ENCODE measurements around the gene TAF11L8.
"Not testable (repeated sequence)": the region's sequence is repeated elsewhere in the genome, so short reads cannot be mapped to it uniquely, and the experiment has no call there.

The TAF11L8 gene

DNA sequence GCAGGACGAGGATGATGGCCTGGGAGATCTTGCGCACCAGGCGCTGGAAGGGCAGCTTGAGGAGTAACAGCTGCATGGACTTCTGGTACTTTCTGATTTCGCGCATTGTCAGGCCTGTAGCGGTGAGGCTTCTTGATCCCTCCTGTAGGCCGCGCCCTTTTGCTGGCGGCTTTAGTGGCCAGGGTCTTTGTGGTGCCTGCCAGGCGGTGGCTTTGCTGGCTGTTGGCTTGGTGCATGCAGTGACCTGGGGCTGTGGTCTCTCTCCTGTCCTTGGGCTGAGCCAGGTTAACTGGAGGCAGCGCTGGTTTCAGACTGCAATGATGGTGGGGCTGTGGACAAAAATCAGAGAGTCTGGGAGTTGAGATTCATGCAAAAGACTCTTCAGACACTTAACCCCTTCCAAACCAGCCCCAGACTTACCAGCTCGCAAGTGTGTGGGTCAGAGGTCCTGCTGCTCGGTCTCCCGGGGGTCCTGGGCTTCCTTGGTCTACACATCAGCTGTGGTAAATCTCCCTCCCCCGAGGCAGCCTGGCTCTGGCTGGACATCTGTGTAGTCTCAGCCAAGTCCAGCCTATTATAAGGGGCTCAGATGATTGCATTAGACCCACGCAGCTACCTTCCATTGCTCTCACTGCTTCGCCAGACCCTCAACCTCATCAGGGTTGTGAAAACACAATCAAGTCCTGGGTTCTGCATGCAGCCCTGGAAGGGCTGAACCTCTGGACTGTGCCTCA, 24.3 kb upstream of the TAF11L8 start:
- Histone ChIP-seq H3K9ac (no peak overlapping the region), H3K36me3 (ENCODE audit: control insufficient read depth, insufficient read depth, low read length) (no peaks in the 10 kb centered on the region), H3K4me3 (ENCODE audit: low read depth, low read length) (no peak overlapping the region), H3K4me2 (ENCODE audit: low read length) (no peak overlapping the region), H3K79me2 (no peaks in the 10 kb centered on the region), H3K27me3 (ENCODE audit: control insufficient read depth, insufficient read depth, low read length) (no peaks in the 10 kb centered on the region), H3K27ac (no peak overlapping the region), H3K9me3 (ENCODE audit: control insufficient read depth, low read length) (no peaks in the 10 kb centered on the region), H3K4me1 (no peaks in the 10 kb centered on the region), H2AFZ (no peak overlapping the region)
- TF ChIP-seq, protein P1, sequence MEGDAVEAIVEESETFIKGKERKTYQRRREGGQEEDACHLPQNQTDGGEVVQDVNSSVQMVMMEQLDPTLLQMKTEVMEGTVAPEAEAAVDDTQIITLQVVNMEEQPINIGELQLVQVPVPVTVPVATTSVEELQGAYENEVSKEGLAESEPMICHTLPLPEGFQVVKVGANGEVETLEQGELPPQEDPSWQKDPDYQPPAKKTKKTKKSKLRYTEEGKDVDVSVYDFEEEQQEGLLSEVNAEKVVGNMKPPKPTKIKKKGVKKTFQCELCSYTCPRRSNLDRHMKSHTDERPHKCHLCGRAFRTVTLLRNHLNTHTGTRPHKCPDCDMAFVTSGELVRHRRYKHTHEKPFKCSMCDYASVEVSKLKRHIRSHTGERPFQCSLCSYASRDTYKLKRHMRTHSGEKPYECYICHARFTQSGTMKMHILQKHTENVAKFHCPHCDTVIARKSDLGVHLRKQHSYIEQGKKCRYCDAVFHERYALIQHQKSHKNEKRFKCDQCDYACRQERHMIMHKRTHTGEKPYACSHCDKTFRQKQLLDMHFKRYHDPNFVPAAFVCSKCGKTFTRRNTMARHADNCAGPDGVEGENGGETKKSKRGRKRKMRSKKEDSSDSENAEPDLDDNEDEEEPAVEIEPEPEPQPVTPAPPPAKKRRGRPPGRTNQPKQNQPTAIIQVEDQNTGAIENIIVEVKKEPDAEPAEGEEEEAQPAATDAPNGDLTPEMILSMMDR (IDR thresholded peaks at IDR 0.05) = no peak

DNA sequence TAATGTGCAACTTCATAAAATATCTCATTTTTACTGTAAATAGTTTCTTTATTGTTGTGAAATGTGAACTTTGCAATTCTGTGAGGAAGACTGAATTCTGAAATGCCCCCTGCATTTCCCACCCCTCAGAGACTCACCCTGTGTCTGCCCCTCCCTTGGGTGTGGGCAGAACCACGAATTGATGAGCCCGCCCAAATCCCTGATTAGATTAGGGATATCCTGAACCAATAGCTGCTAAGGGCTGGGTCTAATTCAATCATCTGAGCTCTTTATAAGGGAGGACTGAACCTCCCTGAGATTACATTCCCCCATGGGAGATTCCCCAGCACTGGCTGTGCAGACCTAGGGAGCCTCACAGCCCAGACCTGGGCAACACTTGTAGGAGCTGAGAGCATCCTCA, 19.3 kb upstream of the TAF11L8 start, which contains the start of gene TAF11L12:
Gene TAF11L12, plus strand, starts transcription at position 301 of the 400 bp plus-strand sequence.
- not testable (repeated sequence) for H3K27ac ChIP-seq; H3K4me2 ChIP-seq (ENCODE audit: low read length); H3K4me3 ChIP-seq (ENCODE audit: low read depth, low read length); H3K4me1 ChIP-seq; H3K36me3 ChIP-seq (ENCODE audit: control insufficient read depth, insufficient read depth, low read length); H3K79me2 ChIP-seq; H3K9ac ChIP-seq; H3K9me3 ChIP-seq (ENCODE audit: control insufficient read depth, low read length); H2AFZ ChIP-seq; H3K27me3 ChIP-seq (ENCODE audit: control insufficient read depth, insufficient read depth, low read length)

DNA sequence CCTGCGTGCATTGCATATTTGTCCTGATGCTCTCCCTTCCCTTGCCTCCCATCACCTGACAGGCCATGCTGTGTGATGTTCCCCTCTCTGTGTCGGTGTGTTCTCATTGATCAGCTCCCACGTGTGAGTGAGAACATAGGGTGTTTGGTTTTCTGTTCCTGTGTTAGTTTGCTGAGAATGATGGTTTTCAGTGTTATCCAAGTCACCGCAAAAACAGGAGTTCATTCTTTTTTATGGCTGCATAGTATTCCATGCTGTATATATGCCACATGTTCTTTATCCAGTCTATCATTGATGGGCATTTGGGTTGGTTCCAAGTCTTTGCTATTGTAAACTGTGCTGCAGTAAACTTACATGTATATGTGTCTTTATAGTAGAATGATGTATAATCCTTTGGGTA, 16.7 kb upstream of the TAF11L8 start:
- H3K4me2 ChIP-seq (ENCODE audit: low read length); H3K36me3 ChIP-seq (ENCODE audit: control insufficient read depth, insufficient read depth, low read length); H3K9ac ChIP-seq; H3K27ac ChIP-seq; H3K4me3 ChIP-seq (ENCODE audit: low read depth, low read length); H3K4me1 ChIP-seq; H3K9me3 ChIP-seq (ENCODE audit: control insufficient read depth, low read length); H3K27me3 ChIP-seq (ENCODE audit: control insufficient read depth, insufficient read depth, low read length); H2AFZ ChIP-seq; H3K79me2 ChIP-seq: not testable (repeated sequence)

DNA sequence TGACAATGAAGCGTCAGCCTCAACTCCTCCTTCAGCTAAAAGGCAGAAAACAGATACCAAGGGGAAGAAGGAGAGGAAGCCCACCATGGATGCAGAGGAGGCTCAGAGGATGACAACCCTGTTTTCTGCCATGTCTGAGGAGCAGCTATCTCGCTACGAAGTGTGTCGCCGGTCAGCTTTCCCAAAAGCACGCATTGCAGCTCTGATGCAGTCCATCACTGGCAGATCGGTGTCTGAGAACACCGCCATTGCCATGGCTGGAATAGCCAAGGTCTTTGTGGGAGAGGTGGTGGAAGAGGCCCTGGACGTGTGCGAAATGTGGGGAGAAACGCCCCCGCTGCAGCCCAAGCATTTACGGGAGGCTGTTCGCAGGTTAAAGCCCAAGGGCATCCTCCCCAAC, 14.2 kb upstream of the TAF11L8 start:
- Histone ChIP-seq H2AFZ (no peak overlapping the region), H3K27me3 (ENCODE audit: control insufficient read depth, insufficient read depth, low read length) (no peaks in the 10 kb centered on the region), H3K9ac (no peak overlapping the region), H3K79me2 (no peaks in the 10 kb centered on the region), H3K4me2 (ENCODE audit: low read length) (no peak overlapping the region), H3K9me3 (ENCODE audit: control insufficient read depth, low read length) (no peaks in the 10 kb centered on the region), H3K27ac (no peak overlapping the region), H3K36me3 (ENCODE audit: control insufficient read depth, insufficient read depth, low read length) (no peaks in the 10 kb centered on the region), H3K4me1 (no peaks in the 10 kb centered on the region), H3K4me3 (ENCODE audit: low read depth, low read length) (no peak overlapping the region)
- TF ChIP-seq, protein P1 (IDR thresholded peaks at IDR 0.05) = no peak

DNA sequence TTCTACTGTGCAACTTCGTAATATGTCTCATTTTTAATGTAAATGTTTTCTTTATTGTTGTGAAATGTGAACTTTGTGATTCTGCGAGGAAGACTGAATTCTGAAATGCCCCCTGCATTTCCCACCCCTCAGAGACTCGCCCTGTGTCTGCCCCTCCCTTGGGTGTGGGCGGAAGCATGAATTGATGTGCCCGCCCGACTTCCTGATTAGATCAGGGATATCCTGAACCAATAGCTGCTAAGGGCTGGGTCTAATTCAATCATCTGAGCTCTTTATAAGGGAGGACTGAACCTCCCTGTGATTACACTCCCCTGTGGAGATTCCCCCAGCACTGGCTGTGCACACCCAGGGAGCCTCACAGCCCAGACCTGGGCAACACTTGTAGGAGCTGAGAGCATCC, 13.1 kb upstream of the TAF11L8 start, which contains the start of gene TAF11L11:
Gene TAF11L11, plus strand, starts transcription at position 304 of the 400 bp plus-strand sequence.
- not testable (repeated sequence) for H3K36me3 ChIP-seq (ENCODE audit: control insufficient read depth, insufficient read depth, low read length); H2AFZ ChIP-seq; H3K27ac ChIP-seq; H3K4me3 ChIP-seq (ENCODE audit: low read depth, low read length); H3K79me2 ChIP-seq; H3K9ac ChIP-seq; H3K4me2 ChIP-seq (ENCODE audit: low read length); H3K27me3 ChIP-seq (ENCODE audit: control insufficient read depth, insufficient read depth, low read length); H3K4me1 ChIP-seq; H3K9me3 ChIP-seq (ENCODE audit: control insufficient read depth, low read length)

DNA sequence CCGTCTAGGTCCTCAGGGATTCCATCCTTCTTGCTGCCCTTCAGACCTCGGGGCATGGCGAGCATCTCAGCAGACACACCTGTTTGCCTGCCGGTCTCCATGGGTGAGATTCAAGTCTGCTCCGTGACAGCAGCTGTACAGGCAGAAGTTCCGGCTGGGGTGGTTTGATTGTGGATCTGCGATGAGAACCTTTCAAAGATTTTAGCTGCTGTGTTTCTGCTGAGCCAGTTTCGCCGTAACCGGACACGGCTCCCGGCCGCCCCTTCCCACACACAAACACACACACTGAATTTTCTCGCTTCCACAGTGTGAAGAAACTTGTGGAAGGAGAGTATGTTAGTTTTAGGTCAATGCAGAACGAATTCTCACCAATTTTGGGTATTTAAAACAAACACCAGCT, 7.0 kb upstream of the TAF11L8 start, which contains the start of gene TAF11L10:
Gene TAF11L10, minus strand, starts transcription at position 101 of the 400 bp plus-strand sequence.
- H3K79me2 ChIP-seq; H3K9ac ChIP-seq; H3K4me1 ChIP-seq; H3K27me3 ChIP-seq (ENCODE audit: control insufficient read depth, insufficient read depth, low read length); H3K27ac ChIP-seq; H3K4me2 ChIP-seq (ENCODE audit: low read length); H3K9me3 ChIP-seq (ENCODE audit: control insufficient read depth, low read length); H3K36me3 ChIP-seq (ENCODE audit: control insufficient read depth, insufficient read depth, low read length); H3K4me3 ChIP-seq (ENCODE audit: low read depth, low read length); H2AFZ ChIP-seq: not testable (repeated sequence)

DNA sequence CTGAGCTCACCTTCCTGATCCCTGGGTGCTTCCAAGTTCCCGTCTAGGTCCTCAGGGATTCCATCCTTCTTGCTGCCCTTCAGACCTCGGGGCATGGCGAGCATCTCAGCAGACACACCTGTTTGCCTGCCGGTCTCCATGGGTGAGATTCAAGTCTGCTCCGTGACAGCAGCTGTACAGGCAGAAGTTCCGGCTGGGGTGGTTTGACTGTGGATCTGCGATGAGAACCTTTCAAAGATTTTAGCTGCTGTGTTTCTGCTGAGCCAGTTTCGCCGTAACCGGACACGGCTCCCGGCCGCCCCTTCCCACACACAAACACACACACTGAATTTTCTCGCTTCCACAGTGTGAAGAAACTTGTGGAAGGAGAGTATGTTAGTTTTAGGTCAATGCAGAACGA, 3.5 kb upstream of the TAF11L8 start, which contains the start of gene TAF11L9:
Gene TAF11L9, minus strand, starts transcription at position 140 of the 400 bp plus-strand sequence.
- H3K27me3 ChIP-seq (ENCODE audit: control insufficient read depth, insufficient read depth, low read length); H3K4me3 ChIP-seq (ENCODE audit: low read depth, low read length); H3K79me2 ChIP-seq; H3K9ac ChIP-seq; H3K4me2 ChIP-seq (ENCODE audit: low read length); H3K4me1 ChIP-seq; H3K9me3 ChIP-seq (ENCODE audit: control insufficient read depth, low read length); H3K27ac ChIP-seq; H2AFZ ChIP-seq; H3K36me3 ChIP-seq (ENCODE audit: control insufficient read depth, insufficient read depth, low read length): not testable (repeated sequence)

DNA sequence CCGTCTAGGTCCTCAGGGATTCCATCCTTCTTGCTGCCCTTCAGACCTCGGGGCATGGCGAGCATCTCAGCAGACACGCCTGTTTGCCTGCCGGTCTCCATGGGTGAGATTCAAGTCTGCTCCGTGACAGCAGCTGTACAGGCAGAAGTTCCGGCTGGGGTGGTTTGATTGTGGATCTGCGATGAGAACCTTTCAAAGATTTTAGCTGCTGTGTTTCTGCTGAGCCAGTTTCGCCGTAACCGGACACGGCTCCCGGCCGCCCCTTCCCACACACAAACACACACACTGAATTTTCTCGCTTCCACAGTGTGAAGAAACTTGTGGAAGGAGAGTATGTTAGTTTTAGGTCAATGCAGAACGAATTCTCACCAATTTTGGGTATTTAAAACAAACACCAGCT, 5.1 kb downstream of the TAF11L8 start, which contains the start of gene TAF11L7:
Gene TAF11L7, minus strand, starts transcription at position 101 of the 400 bp plus-strand sequence.
- not testable (repeated sequence) for H3K27me3 ChIP-seq (ENCODE audit: control insufficient read depth, insufficient read depth, low read length); H3K27ac ChIP-seq; H3K4me2 ChIP-seq (ENCODE audit: low read length); H3K4me1 ChIP-seq; H3K36me3 ChIP-seq (ENCODE audit: control insufficient read depth, insufficient read depth, low read length); H3K4me3 ChIP-seq (ENCODE audit: low read depth, low read length); H2AFZ ChIP-seq; H3K79me2 ChIP-seq; H3K9me3 ChIP-seq (ENCODE audit: control insufficient read depth, low read length); H3K9ac ChIP-seq
